ENCODE data around the gene COPG1.

- TF ChIP-seq CTCF (IDR thresholded peaks at IDR 0.05; ENCODE audit: insufficient read depth, low read depth, low read length) (no peak), EZH2 (IDR thresholded peaks at IDR 0.05; ENCODE audit: insufficient read depth, low read length) (no peak)
Observed at GRCh38 chr3:129276385-129276784, 27.0 kb downstream of the COPG1 start.

Data from astrocyte (in vitro differentiated cells and primary cell).